ENCODE measurements around the gene ARMC8.

Gene ARMC8

GRCh38 chr3:138253609-138254008 lies 66.5 kb downstream of the ARMC8 start:
- DNase-seq (ENCODE audit: low read depth), result no peak

DNA sequence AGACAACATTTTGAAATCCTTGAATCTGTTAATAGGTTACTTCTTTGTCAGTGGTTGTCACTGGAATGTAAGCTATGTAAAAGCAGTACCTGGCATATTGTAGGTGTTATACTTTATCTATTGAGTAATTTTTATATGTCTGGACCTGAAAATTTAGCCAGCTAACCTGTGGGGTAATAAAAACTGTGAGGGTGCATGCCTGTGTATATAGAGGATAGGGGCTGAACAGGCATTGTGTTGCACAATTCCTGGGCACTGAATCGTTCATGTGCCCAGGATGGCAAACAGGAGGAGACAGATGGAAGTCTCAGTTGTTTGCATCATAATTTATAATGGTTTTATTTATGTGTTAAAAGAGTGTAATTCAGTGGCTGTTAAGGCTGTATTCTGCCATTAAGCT lies 67.1 kb downstream of the ARMC8 start:
- no peak for DNase-seq (ENCODE audit: low read depth)

DNA sequence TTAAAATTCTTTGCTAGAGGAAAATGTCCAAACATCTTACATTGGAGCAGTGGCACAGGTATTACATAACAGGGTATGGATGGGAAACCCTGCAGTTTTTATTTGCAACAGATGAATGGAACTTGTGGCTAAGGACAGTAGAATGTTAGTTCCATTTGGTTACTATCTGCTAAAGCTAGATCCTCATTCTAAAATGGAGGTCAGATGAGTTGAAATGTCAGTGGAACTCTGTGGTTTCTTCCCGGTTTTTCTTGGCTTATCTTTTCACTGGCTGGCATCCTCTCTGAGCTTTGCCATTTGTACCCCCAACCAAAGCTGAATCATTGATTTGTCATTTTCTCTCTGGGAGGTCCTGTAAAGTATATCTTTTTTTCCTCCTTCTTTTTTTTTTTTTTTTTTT lies 68.9 kb downstream of the ARMC8 start:
- DNase-seq (ENCODE audit: low read depth), result no peak

GRCh38 chr3:138257986-138258385 lies 70.9 kb downstream of the ARMC8 start:
- DNase-seq (ENCODE audit: low read depth), result no peak

GRCh38 chr3:138259126-138259525 lies 72.0 kb downstream of the ARMC8 start:
- no peak for DNase-seq (ENCODE audit: low read depth)

- DNase-seq (ENCODE audit: low read depth), result no peak
Observed at GRCh38 chr3:138260611-138261010, 73.5 kb downstream of the ARMC8 start.

- DNase-seq (ENCODE audit: low read depth), result no peak
Observed at GRCh38 chr3:138263104-138263503, 76.0 kb downstream of the ARMC8 start.

DNA sequence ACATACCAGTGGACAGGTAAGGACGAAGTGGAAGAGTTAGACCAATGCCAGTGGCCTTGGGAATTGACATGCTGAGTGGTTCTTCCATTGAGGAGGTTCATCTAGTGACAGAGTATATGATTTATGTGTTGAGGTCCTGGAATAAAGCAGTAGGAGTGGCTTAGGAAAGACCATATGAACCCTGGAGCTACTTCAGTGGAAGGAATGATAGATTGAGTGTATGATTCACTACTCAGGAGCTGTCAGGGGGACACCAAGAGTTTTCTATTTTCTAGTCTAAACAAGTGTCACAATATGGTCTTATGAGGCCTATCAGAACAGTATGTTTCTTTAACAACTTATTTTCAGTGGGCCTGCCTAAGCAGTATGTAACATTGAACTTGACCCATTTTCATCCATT lies 78.6 kb downstream of the ARMC8 start:
- no peak for DNase-seq (ENCODE audit: low read depth)

DNA sequence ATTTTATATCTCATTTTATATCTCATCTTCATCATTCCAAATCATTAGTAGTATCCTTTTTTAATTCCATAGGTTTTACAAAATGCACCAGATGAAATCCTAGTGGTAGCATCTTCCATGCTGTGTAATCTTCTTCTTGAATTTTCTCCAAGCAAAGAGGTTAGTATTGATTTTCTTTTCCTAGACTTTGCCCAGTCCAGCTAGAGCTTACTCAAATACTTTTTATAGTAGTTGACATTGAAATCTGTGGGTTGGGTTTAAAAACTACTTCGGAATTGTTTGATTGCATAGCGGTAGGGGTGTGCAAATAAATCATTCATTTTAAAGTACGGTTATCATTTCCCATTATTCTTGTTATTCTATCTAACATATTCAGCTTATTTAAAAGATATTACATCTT lies 80.0 kb downstream of the ARMC8 start:
- DNase-seq (ENCODE audit: low read depth), result no peak

DNA sequence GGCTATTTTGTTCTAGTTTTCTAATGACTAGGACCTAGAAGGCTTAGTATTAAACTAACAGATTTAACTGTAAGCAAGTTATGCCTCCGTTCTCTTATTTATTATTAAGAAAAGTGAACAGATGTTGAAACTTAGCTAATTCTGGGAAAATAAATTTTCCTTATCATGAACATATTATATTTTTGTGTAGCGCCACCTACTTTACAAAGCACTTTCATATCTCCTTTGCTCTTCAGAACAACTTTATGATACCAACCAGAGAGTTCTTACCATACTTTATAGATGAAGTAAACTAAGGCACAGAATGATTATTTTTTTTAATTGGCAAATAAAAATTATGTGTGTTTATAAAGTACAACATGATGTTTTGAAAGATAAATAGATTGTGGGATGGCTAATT lies 83.1 kb downstream of the ARMC8 start:
- DNase-seq (ENCODE audit: low read depth), result no peak

DNA sequence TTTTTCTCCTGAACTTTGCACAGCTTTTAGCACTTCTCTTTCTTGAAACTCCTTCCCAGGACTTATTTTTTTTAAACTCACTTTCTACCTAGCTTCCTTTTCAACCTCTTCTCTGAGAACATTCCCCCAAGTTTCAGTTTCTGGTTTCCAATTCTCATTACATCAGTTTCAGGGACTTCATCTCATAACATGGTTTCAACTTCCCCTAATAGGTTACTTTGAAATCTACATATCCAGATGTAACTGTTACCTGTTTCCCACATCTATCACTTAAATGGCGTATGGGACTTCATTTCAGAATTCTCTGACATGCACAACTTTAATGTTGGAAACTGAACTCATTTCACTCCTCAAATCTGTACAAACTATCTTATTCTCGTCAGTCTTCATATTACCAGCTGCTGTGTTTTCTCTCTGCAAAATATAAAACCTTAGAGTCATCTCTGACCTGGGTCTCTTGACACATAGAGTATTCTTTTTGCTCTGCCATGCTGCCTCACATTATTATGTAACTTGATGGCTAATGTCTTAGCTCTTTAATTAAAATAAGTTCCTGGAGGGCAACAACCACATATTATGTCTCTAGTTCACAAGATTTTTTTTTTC lies 84.2 kb downstream of the ARMC8 start:
- DNase-seq (ENCODE audit: low read depth), result no peak

DNA sequence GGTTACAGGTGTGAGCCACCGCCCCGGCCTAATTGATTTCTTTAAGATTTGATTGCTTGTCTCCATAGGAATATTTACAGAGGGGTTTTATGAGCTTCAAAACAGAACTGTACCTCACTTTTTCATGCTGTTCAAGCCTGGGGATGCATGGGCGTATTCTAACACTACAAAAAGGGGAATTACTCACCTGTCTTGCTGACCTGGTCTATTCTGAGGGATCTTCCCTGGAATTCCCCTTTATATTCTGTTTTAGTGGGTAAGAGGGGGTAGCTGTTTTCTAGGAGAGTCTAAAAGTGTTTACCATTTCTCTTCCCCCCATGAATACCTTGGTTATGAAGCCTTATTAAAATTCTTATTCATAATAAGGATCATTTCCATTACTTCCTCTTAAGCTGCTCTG lies 94.5 kb downstream of the ARMC8 start:
- DNase-seq (ENCODE audit: low read depth), result no peak

DNA sequence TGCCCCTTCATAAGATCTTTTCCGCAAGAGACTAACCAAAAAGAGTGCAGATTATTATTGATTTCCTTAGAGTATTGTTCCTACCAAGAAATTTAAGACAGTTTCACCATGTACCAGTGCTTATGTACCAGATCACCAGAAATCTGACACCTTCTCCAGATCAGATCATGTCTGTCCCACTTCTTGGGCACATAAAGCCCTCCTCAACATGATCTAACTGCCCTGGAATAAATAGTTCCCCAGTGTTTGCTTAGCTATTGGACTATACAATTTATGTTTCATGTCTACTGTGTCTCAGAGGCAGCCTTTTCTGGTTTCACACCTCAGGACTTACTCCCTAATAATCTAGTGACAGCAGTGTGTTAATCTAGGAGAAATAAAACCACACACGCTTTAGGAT lies 95.7 kb downstream of the ARMC8 start:
- no peak for DNase-seq (ENCODE audit: low read depth)

GRCh38 chr3:138284079-138284478 lies 97.0 kb downstream of the ARMC8 start:
- DNase-seq (ENCODE audit: low read depth), result no peak

- DNase-seq (ENCODE audit: low read depth), result no peak
Observed at GRCh38 chr3:138284957-138285477, 97.9 kb downstream of the ARMC8 start.

GRCh38 chr3:138289260-138289659 lies 102.2 kb downstream of the ARMC8 start:
- no peak for DNase-seq (ENCODE audit: low read depth)

GRCh38 chr3:138289701-138290100 lies 102.6 kb downstream of the ARMC8 start:
- DNase-seq (ENCODE audit: low read depth), result no peak

GRCh38 chr3:138296639-138297038 lies 109.5 kb downstream of the ARMC8 start:
- DNase-seq (ENCODE audit: low read depth), result no peak

DNA sequence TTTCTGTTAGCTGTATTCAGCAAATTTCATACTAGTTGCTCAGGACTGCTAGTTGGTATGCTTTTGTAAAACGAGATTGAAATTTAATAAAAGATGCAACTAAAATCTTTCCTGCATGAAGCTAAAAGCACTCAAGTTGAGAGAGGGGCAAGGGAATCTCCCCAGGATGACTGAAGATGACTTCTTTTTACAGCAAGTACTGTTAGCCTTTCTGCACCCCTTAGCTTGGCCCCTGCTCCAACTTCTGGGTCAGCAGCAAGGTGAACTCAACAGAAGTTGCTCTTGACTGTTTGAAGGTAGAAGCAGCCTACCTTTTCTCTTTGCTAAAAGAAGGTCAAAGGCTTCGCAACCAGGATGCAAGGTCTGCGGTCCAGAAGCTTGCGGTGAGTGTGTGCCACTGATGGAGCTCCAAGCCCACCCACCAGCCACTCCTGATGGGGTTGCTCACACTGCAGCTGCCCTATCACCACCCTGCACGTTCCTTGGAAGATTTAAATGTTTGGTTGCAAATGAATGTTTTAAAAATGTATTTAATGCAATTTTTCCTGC lies 110.0 kb downstream of the ARMC8 start:
- DNase-seq (ENCODE audit: low read depth), result no peak

DNA sequence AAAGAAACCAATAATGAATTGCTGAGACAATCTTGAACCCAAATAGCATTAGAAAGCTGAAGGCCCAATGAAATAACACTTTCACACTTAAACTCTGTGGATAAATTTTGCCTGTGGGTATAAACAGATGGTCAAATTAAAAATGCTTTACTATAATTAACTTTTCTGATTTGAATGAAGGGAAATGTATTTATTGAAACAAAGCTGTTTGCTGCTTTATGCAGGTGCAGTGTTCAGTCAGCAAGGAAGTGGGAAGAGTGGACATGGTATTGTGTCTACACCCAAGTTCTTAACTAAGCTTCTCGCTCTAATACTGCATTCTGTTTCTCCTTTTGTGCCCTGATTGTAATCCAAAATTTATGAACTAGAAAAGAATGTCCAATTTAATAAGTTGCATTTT lies 110.8 kb downstream of the ARMC8 start:
- no peak for DNase-seq (ENCODE audit: low read depth)

- no peak for DNase-seq (ENCODE audit: low read depth)
Observed at GRCh38 chr3:138300647-138301046, 113.5 kb downstream of the ARMC8 start.

GRCh38 chr3:138303474-138303873 lies 116.4 kb downstream of the ARMC8 start:
- DNase-seq (ENCODE audit: low read depth), result no peak

GRCh38 chr3:138307899-138308298 lies 120.8 kb downstream of the ARMC8 start:
- DNase-seq (ENCODE audit: low read depth), result no peak

DNA sequence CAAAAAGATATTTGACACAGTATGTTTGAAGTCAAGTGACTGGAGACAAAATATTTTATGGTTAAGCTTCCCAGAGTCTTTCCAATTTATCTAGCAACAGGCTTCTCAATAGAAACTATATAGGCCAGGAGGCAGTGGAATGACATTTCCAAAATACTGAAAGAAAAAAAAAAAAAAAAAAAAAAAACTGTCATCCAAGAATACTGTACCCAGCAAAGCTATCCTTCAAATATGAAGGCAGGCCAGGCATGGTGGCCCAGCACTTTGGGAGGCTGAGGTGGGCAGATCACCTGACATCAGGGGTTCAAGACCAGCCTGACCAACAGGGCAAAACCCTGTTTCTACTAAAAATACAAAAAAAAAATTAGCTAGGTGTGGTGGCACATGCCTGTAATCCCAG lies 121.7 kb downstream of the ARMC8 start:
- DNase-seq (ENCODE audit: low read depth), result no peak

Measured in T-helper 22 cell (primary cell).